ENCODE results near the gene SKIL. TPM values are rescaled to one million over a fixed set of nuclear protein-coding genes. Genes with fewer than 3 reads are reported as not detected.
"Not testable (repeated sequence)": the region's sequence is repeated elsewhere in the genome, so short reads cannot be mapped to it uniquely, and the experiment has no call there.

The SKIL gene
- total RNA-seq, 4 donors from 2014 or later: 24.9 to 50.6 (median 30.4) TPM

- H3K4me3 ChIP-seq: no peak overlapping the region
- no peaks in the 10 kb centered on the region for H3K27me3 ChIP-seq
- DNase-seq (ENCODE audit: low spot score in 2 of 2): no peak
- TF ChIP-seq CTCF (IDR thresholded peaks at IDR 0.05) (no peak), EP300 (IDR thresholded peaks at IDR 0.05) (no peak), POLR2A (IDR thresholded peaks at IDR 0.05) (no peak), POLR2AphosphoS5 (IDR thresholded peaks at IDR 0.05) (no peak)
- no peaks in the 10 kb centered on the region for H3K36me3 ChIP-seq
- H3K9me3 ChIP-seq: no peaks in the 10 kb centered on the region
- 72% methylated on average over 5 of the region's 5 CpGs for WGBS
- H3K4me1 ChIP-seq: peaks cover 4% of the 10 kb centered on the region
- no peak overlapping the region for H3K27ac ChIP-seq
Observed at GRCh38 chr3:170330366-170330765, 27.1 kb upstream of the SKIL start.

GRCh38 chr3:170331143-170331542, 26.4 kb upstream of the SKIL start:
- no peak for DNase-seq (ENCODE audit: low spot score in 2 of 2)
- H3K4me1 ChIP-seq: peaks cover 4% of the 10 kb centered on the region
- H3K36me3 ChIP-seq: no peaks in the 10 kb centered on the region
- no peak overlapping the region for H3K27ac ChIP-seq
- H3K9me3 ChIP-seq: no peaks in the 10 kb centered on the region
- TF ChIP-seq POLR2AphosphoS5 (IDR thresholded peaks at IDR 0.05) (no peak), POLR2A (IDR thresholded peaks at IDR 0.05) (no peak), CTCF (IDR thresholded peaks at IDR 0.05) (no peak), EP300 (IDR thresholded peaks at IDR 0.05) (no peak)
- no peaks in the 10 kb centered on the region for H3K27me3 ChIP-seq
- 66% methylated on average over 4 of the region's 4 CpGs for WGBS
- H3K4me3 ChIP-seq: no peak overlapping the region

- H3K4me3 ChIP-seq: no peak overlapping the region
- DNase-seq (ENCODE audit: low spot score in 2 of 2): no peak
- 81% methylated on average over 3 of the region's 3 CpGs for WGBS
- no peaks in the 10 kb centered on the region for H3K36me3 ChIP-seq
- H3K9me3 ChIP-seq: no peaks in the 10 kb centered on the region
- TF ChIP-seq EP300 (IDR thresholded peaks at IDR 0.05) (no peak), POLR2AphosphoS5 (IDR thresholded peaks at IDR 0.05) (no peak), CTCF (IDR thresholded peaks at IDR 0.05) (no peak), POLR2A (IDR thresholded peaks at IDR 0.05) (no peak)
- no peaks in the 10 kb centered on the region for H3K27me3 ChIP-seq
- no peak overlapping the region for H3K27ac ChIP-seq
- no peaks in the 10 kb centered on the region for H3K4me1 ChIP-seq
Observed at GRCh38 chr3:170337420-170337819, 20.1 kb upstream of the SKIL start.

GRCh38 chr3:170338690-170339340, 18.7 kb upstream of the SKIL start:
- no peak overlapping the region for H3K4me3 ChIP-seq
- H3K27ac ChIP-seq: no peak overlapping the region
- 84% methylated on average over 1 of the region's 1 CpG for WGBS
- H3K27me3 ChIP-seq: no peaks in the 10 kb centered on the region
- TF ChIP-seq CTCF (IDR thresholded peaks at IDR 0.05): no peak
- DNase-seq (ENCODE audit: low spot score in 2 of 2): no peak
- H3K9me3 ChIP-seq: no peaks in the 10 kb centered on the region
- no peaks in the 10 kb centered on the region for H3K4me1 ChIP-seq
- H3K36me3 ChIP-seq: no peaks in the 10 kb centered on the region

GRCh38 chr3:170342273-170342672, 15.2 kb upstream of the SKIL start:
- not testable (repeated sequence) for H3K4me3 ChIP-seq; H3K9me3 ChIP-seq; DNase-seq (ENCODE audit: low spot score in 2 of 2); H3K27me3 ChIP-seq; H3K36me3 ChIP-seq; H3K27ac ChIP-seq; H3K4me1 ChIP-seq
- WGBS: 94% methylated on average over 9 of the region's 9 CpGs

GRCh38 chr3:170343859-170344258, 13.7 kb upstream of the SKIL start:
- not testable (repeated sequence) for H3K27me3 ChIP-seq; DNase-seq (ENCODE audit: low spot score in 2 of 2); H3K9me3 ChIP-seq; H3K27ac ChIP-seq; H3K4me1 ChIP-seq; H3K36me3 ChIP-seq; H3K4me3 ChIP-seq
- WGBS: 52% methylated on average over 6 of the region's 6 CpGs
